Measurements from ENCODE around the gene IL22RA2.
A peak's percentile ranks its signal among the peaks of the same experiment; 100 is the strongest.

The IL22RA2 gene

GRCh38 chr6:137167702-137168377 is 5.6 kb downstream of the IL22RA2 start:
- no peak for DNase-seq (ENCODE audit: low read depth)

- DNase-seq (ENCODE audit: low read depth) = no peak
These were observed 7.0 kb downstream of the IL22RA2 start for GRCh38 chr6:137166247-137167098.

- DNase-seq (ENCODE audit: low read depth) = no peak
These were observed 7.8 kb downstream of the IL22RA2 start for GRCh38 chr6:137165375-137166246.

GRCh38 chr6:137163732-137164318 is 9.6 kb downstream of the IL22RA2 start:
- no peak for DNase-seq (ENCODE audit: low read depth)

GRCh38 chr6:137162692-137163306 is 10.6 kb downstream of the IL22RA2 start:
- no peak for DNase-seq (ENCODE audit: low read depth)

- DNase-seq (ENCODE audit: low read depth) = no peak
These were observed 11.5 kb downstream of the IL22RA2 start for GRCh38 chr6:137161949-137162348.

GRCh38 chr6:137160763-137161162 is 12.7 kb downstream of the IL22RA2 start:
- no peak for DNase-seq (ENCODE audit: low read depth)

- no peak for DNase-seq (ENCODE audit: low read depth)
These were observed 13.5 kb downstream of the IL22RA2 start for GRCh38 chr6:137159912-137160311.

GRCh38 chr6:137157601-137158000 is 15.8 kb downstream of the IL22RA2 start:
- DNase-seq (ENCODE audit: low read depth) = no peak

- no peak for DNase-seq (ENCODE audit: low read depth)
These were observed 16.8 kb downstream of the IL22RA2 start for GRCh38 chr6:137156650-137157049.

- peak; percentile 6 for DNase-seq (ENCODE audit: low read depth)
These were observed 17.6 kb downstream of the IL22RA2 start for GRCh38 chr6:137155830-137156229.

GRCh38 chr6:137150072-137150471 is 23.4 kb downstream of the IL22RA2 start:
- no peak for DNase-seq (ENCODE audit: low read depth)

GRCh38 chr6:137149035-137149393 is 24.4 kb downstream of the IL22RA2 start:
- DNase-seq (ENCODE audit: low read depth) = no peak

GRCh38 chr6:137148306-137149034 is 25.0 kb downstream of the IL22RA2 start:
- no peak for DNase-seq (ENCODE audit: low read depth)

- DNase-seq (ENCODE audit: low read depth) = no peak
These were observed 26.2 kb downstream of the IL22RA2 start for GRCh38 chr6:137147195-137147594.

GRCh38 chr6:137146206-137146605 is 27.2 kb downstream of the IL22RA2 start:
- DNase-seq (ENCODE audit: low read depth) = no peak

GRCh38 chr6:137145421-137145820 is 28.0 kb downstream of the IL22RA2 start:
- no peak for DNase-seq (ENCODE audit: low read depth)

GRCh38 chr6:137136065-137136464 is 37.4 kb downstream of the IL22RA2 start:
- DNase-seq (ENCODE audit: low read depth) = no peak

- no peak for DNase-seq (ENCODE audit: low read depth)
These were observed 39.0 kb downstream of the IL22RA2 start for GRCh38 chr6:137134483-137134882.

- no peak for DNase-seq (ENCODE audit: low read depth)
These were observed 40.3 kb downstream of the IL22RA2 start for GRCh38 chr6:137133122-137133521.

GRCh38 chr6:137126875-137127485 is 46.5 kb downstream of the IL22RA2 start:
- DNase-seq (ENCODE audit: low read depth) = no peak

Data from T-helper 22 cell (primary cell).